ENCODE measurements around the gene NODAL.

NODAL gene

GRCh38 chr10:70430493-70431445 lies 10.7 kb downstream of the NODAL start:
- DNase-seq (ENCODE audit: low spot score): no peak
- TF ChIP-seq, protein P1, sequence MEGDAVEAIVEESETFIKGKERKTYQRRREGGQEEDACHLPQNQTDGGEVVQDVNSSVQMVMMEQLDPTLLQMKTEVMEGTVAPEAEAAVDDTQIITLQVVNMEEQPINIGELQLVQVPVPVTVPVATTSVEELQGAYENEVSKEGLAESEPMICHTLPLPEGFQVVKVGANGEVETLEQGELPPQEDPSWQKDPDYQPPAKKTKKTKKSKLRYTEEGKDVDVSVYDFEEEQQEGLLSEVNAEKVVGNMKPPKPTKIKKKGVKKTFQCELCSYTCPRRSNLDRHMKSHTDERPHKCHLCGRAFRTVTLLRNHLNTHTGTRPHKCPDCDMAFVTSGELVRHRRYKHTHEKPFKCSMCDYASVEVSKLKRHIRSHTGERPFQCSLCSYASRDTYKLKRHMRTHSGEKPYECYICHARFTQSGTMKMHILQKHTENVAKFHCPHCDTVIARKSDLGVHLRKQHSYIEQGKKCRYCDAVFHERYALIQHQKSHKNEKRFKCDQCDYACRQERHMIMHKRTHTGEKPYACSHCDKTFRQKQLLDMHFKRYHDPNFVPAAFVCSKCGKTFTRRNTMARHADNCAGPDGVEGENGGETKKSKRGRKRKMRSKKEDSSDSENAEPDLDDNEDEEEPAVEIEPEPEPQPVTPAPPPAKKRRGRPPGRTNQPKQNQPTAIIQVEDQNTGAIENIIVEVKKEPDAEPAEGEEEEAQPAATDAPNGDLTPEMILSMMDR (IDR thresholded peaks at IDR 0.05; ENCODE audit: extremely low read depth, missing control alignments): no peak

GRCh38 chr10:70426823-70427222 lies 14.7 kb downstream of the NODAL start:
- TF ChIP-seq, protein P1 (IDR thresholded peaks at IDR 0.05; ENCODE audit: extremely low read depth, missing control alignments): no peak
- no peak for DNase-seq (ENCODE audit: low spot score)

- no peak for DNase-seq (ENCODE audit: low spot score)
- TF ChIP-seq, protein P1 (IDR thresholded peaks at IDR 0.05; ENCODE audit: extremely low read depth, missing control alignments): no peak
These were observed 16.4 kb downstream of the NODAL start for GRCh38 chr10:70425096-70425495.

- TF ChIP-seq, protein P1 (IDR thresholded peaks at IDR 0.05; ENCODE audit: extremely low read depth, missing control alignments): no peak
- no peak for DNase-seq (ENCODE audit: low spot score)
These were observed 17.2 kb downstream of the NODAL start for GRCh38 chr10:70424320-70424719.

- TF ChIP-seq, protein P1 (IDR thresholded peaks at IDR 0.05; ENCODE audit: extremely low read depth, missing control alignments): no peak
- DNase-seq (ENCODE audit: low spot score): no peak
These were observed 22.8 kb downstream of the NODAL start for GRCh38 chr10:70418713-70419112.

- TF ChIP-seq, protein P1 (IDR thresholded peaks at IDR 0.05; ENCODE audit: extremely low read depth, missing control alignments): no peak
- DNase-seq (ENCODE audit: low spot score): no peak
These were observed 23.3 kb downstream of the NODAL start for GRCh38 chr10:70418229-70418628.

- TF ChIP-seq, protein P1 (IDR thresholded peaks at IDR 0.05; ENCODE audit: extremely low read depth, missing control alignments): no peak
- peak; percentile 9 for DNase-seq (ENCODE audit: low spot score)
These were observed 23.9 kb downstream of the NODAL start for GRCh38 chr10:70417568-70417967.
